Cardiac atrium fibroblast (primary cell): ENCODE results near the gene ARAP1. TPM values are rescaled to one million over a fixed set of nuclear protein-coding genes. Genes with fewer than 3 reads are reported as not detected.

Source experiments
- total RNA-seq: library from RNA; depleted of rRNA; stranded (reverse); fragments of >200 nt; gene quantifications from 2 replicates; pipeline ENCODE4 v1.2.3, GENCODE V29; 2015

ARAP1 gene
- 50.7 and 57.7 TPM in 2 replicates for total RNA-seq

GRCh38 chr11:72752088-72752914 is at the start of gene ARAP1:
Gene ARAP1, minus strand, starts transcription at chr11:72752408. Its CDS starts 25,280 bp downstream, at chr11:72727128.

GRCh38 chr11:72793425-72794367 is 41.5 kb upstream of the ARAP1 start, which contains the start of gene STARD10:
Gene STARD10, minus strand, starts transcription at chr11:72794047. Its CDS starts 12,866 bp downstream, at chr11:72781181.

GRCh38 chr11:72673943-72674828 is 78.0 kb downstream of the ARAP1 start, which contains the start of gene PDE2A:
Gene PDE2A, minus strand, starts transcription at chr11:72674422. Its CDS starts 215 bp downstream, at chr11:72674207.

Other genes with a start within 250 kb of the ARAP1 start
- 4.4 and 9.7 TPM in 2 replicates for gene PDE2A, start 78.0 kb downstream of the ARAP1 start, total RNA-seq
- 16.2 and 20.4 TPM in 2 replicates for gene STARD10, start 41.6 kb upstream of the ARAP1 start, total RNA-seq
- gene ATG16L2, start 62.0 kb upstream of the ARAP1 start, total RNA-seq = 6.1 and 26.7 TPM in 2 replicates